Dermis microvascular lymphatic vessel endothelial cell (primary cell): ENCODE data around the gene BAZ1B. TPM values are rescaled to one million over a fixed set of nuclear protein-coding genes. Genes with fewer than 3 reads are reported as not detected.
"Not testable (repeated sequence)": the region's sequence is repeated elsewhere in the genome, so short reads cannot be mapped to it uniquely, and the experiment has no call there.

Experiments used
- DNase-seq, 2 donors: peaks; one replicate each; pipeline versions ENCODE4 v3.0.0 to v3.0.0-alpha.2; 2010; ENCODE audit warnings: low read depth in 2 of 2
- total RNA-seq: library from RNA; depleted of rRNA; stranded (reverse); fragments of >200 nt; gene quantifications from 2 replicates; pipeline ENCODE4 v1.2.1, GENCODE V29; 2014

The BAZ1B gene, protein sequence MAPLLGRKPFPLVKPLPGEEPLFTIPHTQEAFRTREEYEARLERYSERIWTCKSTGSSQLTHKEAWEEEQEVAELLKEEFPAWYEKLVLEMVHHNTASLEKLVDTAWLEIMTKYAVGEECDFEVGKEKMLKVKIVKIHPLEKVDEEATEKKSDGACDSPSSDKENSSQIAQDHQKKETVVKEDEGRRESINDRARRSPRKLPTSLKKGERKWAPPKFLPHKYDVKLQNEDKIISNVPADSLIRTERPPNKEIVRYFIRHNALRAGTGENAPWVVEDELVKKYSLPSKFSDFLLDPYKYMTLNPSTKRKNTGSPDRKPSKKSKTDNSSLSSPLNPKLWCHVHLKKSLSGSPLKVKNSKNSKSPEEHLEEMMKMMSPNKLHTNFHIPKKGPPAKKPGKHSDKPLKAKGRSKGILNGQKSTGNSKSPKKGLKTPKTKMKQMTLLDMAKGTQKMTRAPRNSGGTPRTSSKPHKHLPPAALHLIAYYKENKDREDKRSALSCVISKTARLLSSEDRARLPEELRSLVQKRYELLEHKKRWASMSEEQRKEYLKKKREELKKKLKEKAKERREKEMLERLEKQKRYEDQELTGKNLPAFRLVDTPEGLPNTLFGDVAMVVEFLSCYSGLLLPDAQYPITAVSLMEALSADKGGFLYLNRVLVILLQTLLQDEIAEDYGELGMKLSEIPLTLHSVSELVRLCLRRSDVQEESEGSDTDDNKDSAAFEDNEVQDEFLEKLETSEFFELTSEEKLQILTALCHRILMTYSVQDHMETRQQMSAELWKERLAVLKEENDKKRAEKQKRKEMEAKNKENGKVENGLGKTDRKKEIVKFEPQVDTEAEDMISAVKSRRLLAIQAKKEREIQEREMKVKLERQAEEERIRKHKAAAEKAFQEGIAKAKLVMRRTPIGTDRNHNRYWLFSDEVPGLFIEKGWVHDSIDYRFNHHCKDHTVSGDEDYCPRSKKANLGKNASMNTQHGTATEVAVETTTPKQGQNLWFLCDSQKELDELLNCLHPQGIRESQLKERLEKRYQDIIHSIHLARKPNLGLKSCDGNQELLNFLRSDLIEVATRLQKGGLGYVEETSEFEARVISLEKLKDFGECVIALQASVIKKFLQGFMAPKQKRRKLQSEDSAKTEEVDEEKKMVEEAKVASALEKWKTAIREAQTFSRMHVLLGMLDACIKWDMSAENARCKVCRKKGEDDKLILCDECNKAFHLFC (N-terminal part only)
- total RNA-seq, result 37.2 and 37.3 TPM in 2 replicates

DNA sequence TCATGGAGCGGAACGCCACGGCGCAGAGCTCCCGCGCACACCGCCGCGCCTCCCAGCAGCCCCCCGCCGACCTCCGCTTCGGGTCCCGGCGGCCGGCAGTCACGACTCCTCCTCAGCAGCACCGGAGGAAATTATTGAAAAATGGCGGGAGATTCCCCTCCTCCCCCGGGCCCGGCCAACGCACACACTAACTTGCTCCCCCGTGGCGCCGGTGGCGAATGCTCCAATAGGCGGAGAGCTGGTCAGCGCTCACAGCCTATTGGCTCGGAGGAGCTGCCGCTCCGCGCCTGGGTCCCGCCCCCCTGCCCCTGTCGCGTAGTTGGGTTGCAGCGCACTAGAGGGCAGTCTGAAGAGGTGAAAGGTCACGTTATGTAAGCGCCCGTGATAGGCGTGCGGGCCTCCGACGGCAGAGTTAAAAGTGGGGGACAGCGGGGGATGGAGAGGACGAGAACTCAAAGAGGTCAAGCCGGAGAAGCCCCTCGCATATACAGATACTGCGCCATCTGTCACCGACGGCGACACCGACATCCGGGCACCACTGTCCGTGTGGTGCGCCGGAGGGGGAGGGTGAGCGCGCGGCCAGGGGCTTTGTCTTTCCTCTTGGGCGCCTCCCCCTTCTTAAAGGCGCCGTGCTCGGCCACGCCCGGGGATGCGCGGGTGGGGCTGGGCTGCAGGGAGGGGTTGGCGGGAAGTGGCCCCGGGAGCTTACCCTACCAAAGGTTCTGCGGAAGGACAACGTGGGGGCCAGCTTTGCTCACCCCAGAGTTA, at the start of gene BAZ1B:
TSS of gene BAZ1B (minus strand) at position 189 of the 768 bp plus-strand sequence. CDS start 360 bp downstream, outside the sequence.
- peak; percentile 95 to 99 for DNase-seq

DNA sequence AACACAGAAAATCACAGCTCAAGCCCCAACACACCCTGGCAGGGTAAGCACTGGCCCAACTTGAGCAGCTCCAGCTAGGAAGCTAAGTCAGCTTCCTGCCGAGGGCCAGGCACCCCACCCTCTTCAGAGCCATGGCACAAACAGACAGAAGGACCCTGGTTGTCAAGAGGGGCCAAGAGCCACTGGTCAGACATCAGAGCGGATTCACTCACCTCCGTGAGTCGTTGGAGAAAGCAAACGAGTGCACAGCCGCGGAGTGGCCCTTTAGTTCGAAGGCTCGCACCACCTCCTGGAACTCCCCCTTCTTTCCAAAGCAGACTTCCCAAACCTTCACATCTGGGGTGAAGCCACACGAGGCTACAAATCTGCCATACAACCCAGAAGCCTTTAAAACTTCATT, 48.9 kb upstream of the BAZ1B start:
- no peak for DNase-seq

DNA sequence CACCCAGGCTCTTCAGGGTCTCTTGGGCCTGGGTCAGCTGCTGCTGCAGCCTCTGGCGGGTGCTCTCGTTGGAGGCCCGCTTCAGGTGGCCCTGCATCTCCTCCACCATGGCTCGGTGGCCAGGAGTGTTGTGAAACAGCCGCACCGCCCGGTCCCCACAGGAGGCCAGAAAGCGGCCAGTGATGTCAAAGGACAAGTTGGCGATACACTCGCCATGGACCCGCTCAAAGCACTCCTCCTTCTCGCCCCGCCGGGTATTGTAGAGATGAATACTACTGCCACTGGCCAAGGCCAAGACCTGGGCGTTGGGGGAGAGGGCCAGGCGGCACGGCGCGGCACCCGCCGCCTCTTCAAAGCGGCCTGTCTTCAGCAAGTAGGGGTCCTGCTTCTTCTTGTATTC, 48.4 kb upstream of the BAZ1B start:
- DNase-seq, result no peak

DNA sequence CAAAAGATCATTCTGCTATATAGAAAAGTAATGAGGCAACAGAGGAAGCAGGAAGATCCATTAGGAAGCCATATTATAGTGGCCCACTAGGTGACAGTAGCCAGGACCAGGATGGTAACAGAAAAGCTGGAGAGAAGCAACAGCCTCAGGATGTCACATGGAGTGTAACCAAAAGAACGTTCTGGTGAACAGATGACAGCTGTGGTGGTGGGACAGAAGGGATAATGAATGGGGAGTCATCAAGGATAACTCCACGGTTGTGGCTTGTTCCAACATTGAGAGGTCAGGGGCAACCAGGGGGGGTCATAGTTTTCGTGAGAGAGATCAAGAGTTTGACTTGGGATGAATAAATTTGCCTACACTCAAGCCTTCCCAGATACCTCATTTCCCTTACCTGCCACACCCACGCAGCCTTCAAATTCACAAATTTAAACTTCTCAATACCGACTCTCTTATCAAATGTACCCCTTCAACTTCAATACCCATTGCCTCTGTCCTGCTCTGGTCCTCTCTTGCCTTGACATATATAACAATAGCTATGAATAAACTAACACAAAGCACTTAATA, 47.0 kb upstream of the BAZ1B start:
- no peak for DNase-seq

DNA sequence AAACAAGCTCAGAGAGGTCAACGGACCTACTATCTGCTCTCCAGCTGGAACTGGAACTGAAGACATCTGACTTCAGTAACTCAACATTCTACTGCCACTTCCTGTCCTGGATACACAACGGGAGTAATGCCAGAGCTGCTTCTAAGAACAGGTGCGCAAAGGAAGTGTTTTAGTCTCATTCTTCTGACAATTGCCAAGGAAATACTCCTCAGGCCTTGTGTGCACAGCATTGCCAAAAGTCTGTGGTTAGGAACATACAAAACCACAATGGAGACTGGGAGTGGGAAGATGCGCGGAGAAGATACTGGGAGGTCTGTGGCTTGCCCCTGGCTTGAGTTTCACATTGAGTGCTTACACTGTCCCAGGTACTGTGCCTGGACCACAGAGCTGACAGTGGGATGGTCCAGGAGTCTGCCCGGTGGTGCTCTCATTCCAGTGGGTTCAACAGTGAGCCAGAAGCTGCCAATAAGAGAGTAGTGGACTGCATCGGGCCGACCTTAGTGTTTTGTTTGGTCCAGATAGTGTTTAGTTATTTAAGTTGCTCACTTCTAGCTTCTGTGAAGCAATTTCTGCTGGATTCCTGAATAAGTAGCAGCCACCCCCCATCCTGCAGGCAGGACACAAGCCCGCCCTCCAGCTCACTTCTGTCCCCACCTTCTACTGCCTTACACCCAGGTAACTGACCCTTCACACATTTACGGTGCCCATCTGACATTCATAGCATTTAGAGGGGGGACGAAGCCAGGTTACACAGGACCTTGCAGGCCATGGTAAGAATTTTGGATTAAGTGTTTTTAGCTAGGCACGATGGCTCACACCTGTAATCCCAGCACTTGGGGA, 46.0 kb upstream of the BAZ1B start:
- no peak for DNase-seq

DNA sequence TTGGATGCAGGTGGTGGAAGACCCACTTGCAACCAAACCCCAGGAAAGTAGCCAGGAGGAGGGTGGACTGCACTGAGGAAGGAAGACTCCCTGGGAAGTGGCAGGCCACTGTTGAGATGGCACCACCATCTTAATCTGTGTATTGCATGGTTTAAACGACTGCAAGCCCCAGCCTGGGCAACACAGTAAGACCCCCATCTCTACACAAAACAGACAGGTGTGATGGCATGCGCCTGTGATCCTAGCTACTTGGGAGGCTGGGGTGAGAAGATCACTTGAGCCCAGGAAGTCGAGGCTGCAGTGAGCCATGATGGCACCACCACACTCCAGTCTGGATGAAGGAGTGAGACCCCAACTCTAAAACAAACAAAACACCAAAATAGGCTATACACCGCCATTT, 45.0 kb upstream of the BAZ1B start:
- DNase-seq, result no peak

DNA sequence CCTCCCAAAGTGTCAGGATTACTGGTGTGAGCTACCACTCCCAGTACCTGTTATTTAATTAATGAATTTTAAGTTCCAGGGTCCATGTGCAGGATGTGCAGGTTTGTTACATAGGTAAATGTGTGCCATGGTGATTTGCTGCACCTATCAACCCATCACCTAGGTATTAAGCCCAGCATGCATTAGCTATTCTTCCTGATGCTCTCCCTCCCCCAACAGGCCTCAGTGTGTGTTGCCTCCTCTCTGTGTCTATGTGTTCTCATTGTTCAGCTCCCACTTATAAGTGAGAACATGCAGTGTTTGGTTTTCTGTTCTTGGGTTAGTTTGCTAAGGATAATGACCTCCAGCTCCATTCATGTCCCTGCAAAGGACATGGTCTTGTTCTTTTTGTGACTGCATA, 44.3 kb upstream of the BAZ1B start:
- DNase-seq, result not testable (repeated sequence)

DNA sequence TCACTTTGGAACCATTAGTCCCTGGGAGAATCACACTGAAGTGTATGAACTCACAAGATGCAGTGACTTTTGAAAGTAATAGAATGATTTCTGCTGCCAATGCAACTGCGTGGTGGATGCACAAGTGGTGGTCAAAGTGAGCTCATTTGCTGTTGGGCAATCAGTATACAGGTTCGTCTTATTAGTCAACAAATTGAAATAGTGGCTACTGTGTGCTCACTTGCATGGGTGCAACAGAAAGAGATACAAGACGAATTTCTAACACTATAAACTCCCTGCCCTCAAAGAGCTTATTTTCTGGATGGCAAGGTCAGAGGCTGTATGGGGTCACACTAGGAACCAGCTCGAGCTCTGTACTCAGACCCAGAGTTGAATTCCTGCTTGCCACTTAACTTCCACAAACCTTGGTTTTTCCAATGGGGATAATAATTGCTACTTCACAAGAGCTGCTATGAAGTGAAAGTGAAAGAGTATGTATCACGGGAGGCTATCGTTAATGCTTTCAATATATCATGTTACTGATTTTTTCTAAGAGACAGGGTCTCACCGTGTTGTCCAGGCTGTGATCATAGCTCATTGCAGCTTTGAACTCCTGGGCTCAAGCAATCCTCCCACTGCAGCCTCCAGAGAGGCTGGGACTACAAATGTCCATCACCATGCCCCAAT, 43.7 kb upstream of the BAZ1B start:
- no peak for DNase-seq

DNA sequence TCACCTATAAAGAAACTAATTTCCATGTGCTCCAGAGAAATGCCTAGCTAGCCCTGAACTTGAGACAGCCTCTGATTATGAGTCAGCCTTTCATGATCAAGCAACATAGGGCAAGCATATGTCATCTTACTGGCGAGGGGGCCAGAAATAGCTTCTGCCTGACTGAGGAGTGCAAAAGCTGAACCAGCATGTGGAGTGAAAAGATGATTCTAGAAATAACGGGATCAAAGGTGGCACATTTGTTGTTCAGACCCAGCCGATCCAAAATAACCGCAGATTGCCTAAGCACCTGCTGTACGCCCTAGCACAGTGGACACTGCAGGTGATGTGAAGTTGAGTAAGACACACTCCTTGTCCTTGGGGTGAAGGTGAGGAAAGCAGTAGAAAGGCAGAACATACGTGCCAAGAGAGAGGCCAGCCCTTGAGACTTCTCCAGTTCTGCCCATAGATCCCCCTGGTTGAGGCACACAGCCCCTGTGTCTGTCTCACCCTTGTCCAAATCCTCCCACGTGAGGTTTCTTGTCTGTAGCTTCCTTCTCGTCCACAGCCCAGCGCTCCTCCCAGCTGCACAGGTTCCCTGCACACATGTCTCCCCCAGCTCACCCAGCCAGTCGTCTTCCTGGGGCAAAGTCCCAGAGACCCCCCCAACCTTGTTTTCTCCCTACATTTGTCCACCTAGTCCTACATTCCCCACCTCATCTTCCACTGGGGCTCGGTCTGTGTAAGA, 38.2 kb upstream of the BAZ1B start:
- peak in 1 of 2 donors; percentile 29 for DNase-seq

DNA sequence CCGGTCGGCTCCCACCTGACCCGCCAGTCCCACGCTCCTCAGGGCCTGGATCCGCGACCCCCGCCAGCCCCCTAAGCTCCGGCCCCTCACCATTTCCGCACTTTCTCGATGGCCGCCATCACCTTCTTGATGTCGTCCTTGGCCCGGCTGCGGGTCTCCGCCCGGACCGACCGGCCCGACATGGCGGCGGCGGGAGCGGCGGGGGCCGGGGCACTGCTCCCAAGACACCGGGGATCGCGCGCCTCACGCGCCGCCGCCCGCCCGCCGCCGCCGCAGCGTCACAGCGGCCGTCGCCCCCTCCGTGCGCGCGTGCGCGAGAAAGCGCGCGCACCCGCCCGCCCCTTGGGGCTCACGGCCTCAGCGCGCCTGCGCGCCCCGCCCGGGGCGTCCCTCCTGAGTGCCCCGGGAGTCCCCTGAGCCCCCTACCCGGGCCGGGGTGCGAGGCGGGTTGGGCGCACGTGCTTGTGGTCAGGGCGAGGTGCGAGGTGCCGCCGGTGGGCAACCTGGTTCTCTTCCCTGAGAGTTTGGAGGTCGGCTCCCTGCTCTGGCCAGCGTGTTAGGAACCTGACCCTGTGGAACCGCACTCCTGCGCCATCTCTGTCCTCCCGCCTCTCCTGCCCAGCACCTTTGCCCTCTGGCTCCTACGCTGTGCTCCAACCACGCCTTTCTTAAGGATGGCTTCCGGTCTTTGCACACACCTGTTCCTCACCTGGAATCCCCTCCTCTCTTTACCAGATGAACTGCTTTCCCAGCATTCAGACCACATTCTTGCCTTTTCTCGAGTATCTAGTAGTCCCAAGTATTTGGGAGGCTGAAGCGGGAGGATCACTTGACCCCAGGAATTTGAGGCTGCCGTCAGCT, 35.5 kb upstream of the BAZ1B start, which contains the start of gene BCL7B:
TSS of gene BCL7B (minus strand) at position 294 of the 861 bp plus-strand sequence. CDS start at position 182, 112 bp downstream.
- peak in 1 of 2 donors; percentile 68 for DNase-seq

DNA sequence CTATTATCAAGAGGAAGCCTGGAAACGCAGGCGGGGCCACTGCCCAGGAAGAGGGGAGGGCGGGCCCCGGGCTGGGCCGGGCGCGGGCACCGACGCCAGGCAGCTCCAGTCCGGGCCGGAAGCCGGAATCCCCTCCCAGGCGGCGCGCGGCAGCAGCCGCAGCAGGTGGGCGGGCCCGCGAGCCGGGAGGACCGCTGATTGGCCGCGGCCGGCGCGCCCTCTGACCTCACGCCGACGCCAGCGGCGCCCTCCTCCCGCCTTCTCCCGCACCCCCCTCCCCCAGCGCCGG, 35.0 kb upstream of the BAZ1B start:
- DNase-seq, result peak; percentile 79 to 95

DNA sequence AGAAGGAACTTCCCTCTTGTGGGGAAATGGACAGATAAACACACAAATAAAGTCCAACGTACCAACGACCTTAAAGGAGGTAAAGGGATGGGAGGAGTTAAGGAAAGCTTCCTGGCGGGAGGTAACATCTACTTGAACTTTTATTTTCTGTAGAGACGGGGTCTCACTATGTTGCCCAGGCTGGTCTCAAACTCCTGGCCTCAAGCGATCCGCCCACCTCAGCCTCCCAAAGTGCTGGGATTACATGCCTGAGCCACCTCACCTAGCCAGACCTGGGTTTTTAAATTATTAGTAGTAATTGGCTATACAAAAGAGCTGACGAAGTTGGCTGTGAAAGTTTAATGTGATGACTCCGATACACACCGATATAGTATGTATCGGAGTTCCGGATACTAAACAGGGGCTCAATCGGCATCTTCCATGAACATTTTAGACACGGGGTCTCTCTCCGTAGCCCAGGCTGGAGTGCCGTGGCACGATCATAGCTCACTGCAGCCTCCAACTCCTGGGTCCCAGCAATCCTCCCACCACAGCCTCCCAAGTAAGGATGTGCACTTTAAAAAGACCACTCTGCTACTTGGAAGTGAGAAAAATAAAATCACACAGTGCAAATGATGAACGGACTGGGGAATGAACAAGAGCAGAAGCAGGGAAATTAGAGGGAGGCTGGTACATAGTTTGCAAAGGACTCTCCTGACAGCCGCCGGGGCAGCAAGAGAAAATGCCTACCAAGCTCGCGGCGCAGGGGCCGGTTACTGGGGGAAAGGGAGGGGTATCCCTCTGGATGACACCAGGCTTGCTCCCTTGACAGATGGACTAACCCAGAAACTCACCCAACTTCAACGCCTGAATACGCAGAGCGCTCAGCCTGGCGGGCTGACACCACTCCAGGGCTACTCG, 34.4 kb upstream of the BAZ1B start:
- DNase-seq, result no peak

DNA sequence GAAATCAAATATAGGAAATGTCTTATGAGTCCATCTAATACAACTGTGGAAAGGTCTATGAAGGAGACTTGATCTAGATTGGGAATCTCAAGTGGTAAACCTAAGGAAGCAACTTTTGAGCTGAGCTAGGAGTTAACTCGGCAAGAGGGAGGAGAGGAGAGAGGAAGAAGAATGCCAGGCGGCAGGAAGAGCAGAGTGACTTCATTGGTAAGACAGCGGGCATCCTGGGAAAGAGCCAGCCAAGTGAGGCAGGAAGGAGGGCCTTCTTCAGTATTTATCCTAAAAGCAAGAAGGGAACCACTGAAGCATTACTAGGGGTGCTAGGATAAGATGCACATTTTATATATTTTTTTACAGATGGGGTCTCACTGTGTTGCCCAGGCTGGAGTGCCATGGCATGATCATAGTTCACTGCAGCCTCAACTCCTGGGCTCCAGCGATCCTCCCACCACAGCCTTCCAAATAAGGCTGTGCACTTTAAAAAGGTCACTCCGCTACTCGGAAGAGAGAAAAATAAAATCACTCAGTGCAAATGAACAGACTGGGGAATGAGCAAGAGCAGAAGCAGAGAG, 33.4 kb upstream of the BAZ1B start:
- peak in 1 of 2 donors; percentile 21 for DNase-seq

DNA sequence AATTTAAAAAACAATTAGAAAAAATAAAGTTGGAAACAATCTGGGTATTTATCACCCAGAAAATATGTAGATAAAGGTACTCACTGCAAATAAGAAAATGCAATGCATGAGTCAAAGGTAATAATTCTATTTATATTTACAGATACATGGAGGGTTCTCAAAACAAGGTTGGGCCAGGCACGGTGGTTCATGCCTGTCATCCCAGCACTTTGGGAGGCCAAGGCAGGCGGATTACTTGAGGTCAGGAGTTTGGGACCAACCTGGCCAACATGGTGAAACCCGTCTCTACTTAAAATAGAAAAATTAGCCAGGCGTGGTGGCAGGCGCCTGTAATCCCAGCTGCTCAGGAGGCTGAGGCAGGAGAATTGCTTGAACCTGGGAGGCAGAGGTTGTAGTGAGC, 28.0 kb upstream of the BAZ1B start:
- not testable (repeated sequence) for DNase-seq

DNA sequence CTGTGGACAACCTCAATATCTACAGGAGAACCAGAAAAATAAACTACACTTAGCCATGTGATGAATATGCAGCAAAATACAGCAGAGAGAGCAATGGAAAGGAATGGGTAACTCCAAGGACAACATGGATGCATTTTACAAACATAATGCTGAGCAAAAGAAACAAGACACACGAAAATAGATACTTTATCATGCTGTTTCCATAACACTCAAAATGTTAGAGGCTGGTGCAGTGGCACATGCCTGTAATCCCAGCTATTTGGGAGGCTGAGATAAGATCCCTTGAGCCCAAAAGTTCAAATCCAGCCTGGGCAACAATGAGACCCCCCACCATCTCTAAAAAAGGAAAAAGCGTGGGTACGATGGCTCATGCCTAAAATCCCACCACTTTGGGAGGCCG, 27.1 kb upstream of the BAZ1B start:
- no peak for DNase-seq

DNA sequence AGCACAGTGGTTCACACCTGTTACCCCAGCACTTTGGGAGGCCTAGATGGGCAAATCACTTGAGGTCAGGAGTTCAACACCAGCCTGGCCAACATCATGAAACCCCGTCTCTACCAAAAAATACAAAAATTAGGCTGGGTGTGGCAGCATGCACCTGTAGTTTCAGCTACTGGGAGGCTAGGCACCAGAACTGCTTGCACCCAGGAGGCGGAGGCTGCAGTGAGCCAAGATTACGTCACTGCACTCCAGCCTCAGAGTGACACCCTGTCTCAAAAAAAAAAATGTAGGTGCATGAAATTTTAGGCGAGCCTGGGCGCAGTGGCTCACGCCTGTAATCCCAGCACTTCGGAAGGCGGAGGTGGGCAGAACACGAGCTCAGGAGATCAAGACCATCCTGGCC, 25.7 kb upstream of the BAZ1B start:
- DNase-seq, result no peak
